ENCODE measurements around the gene ANAPC4.

DNA sequence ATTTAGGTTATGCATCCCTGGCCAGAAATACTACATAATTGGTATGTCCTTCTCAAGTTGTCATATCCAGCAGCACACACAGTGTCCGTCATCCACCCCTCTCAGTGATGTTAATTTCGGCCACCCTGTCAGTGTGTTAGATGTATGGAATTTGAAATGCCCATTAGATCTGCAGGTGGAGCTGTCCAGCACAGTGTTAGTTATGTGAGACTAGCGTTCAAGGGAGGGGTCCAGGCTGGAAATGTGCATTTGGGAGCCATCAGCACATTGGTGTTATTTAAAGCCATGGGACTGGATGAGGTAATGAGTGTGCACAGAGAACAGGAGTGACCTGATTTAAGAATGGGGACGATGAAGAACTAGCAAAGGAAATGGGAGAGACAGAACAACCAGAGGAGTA is 22.4 kb downstream of the ANAPC4 start:
- TF ChIP-seq POLR2A (IDR thresholded peaks at IDR 0.05; ENCODE audit: extremely low read depth, insufficient read length) (no peak), MYC (IDR thresholded peaks at IDR 0.05; ENCODE audit: low read depth, low read length) (no peak)
- TF ChIP-seq, protein P1, sequence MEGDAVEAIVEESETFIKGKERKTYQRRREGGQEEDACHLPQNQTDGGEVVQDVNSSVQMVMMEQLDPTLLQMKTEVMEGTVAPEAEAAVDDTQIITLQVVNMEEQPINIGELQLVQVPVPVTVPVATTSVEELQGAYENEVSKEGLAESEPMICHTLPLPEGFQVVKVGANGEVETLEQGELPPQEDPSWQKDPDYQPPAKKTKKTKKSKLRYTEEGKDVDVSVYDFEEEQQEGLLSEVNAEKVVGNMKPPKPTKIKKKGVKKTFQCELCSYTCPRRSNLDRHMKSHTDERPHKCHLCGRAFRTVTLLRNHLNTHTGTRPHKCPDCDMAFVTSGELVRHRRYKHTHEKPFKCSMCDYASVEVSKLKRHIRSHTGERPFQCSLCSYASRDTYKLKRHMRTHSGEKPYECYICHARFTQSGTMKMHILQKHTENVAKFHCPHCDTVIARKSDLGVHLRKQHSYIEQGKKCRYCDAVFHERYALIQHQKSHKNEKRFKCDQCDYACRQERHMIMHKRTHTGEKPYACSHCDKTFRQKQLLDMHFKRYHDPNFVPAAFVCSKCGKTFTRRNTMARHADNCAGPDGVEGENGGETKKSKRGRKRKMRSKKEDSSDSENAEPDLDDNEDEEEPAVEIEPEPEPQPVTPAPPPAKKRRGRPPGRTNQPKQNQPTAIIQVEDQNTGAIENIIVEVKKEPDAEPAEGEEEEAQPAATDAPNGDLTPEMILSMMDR (IDR thresholded peaks at IDR 0.05; ENCODE audit: low read depth, low read length): no peak
- TF ChIP-seq, protein P2, sequence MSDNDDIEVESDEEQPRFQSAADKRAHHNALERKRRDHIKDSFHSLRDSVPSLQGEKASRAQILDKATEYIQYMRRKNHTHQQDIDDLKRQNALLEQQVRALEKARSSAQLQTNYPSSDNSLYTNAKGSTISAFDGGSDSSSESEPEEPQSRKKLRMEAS (IDR thresholded peaks at IDR 0.05; ENCODE audit: low read depth, low read length): no peak
